Gastroesophageal sphincter (tissue), 4 donors: ENCODE measurements around the gene RHCE. TPM values are rescaled to one million over a fixed set of nuclear protein-coding genes. Genes with fewer than 3 reads are reported as not detected.
"Not testable (repeated sequence)": the region's sequence is repeated elsewhere in the genome, so short reads cannot be mapped to it uniquely, and the experiment has no call there.

Experiments
- ATAC-seq: fragments of 150-250 bp; one replicate; pipeline ENCODE4 v1.9.1; 2016; ENCODE audit warnings: mild to moderate bottlenecking, moderate library complexity
- H3K27ac ChIP-seq, 4 donors: fragments of 200-600 bp; sonication (generic) in 3 of 4; 1 replicate in 3 of 4; 2 replicates in 1 of 4; pipeline ENCODE4 v1.5.1; 2016 to 2019
- H3K27me3 ChIP-seq: fragments of 200-600 bp; sonication (generic); one replicate; pipeline ENCODE4 v1.5.1; 2019
- H3K36me3 ChIP-seq, 2 donors: fragments of 200-600 bp; sonication (generic); one replicate each; pipeline ENCODE4 v1.5.1; 2019; ENCODE audit warnings: control low read depth in 1 of 2
- H3K4me1 ChIP-seq, 3 donors: fragments of 200-600 bp; sonication (generic); 1 replicate in 2 of 3; 2 replicates in 1 of 3; pipeline ENCODE4 v1.5.1; 2016 to 2019; ENCODE audit warnings: control low read depth in 2 of 3
- H3K4me3 ChIP-seq, 2 donors: fragments of 200-600 bp; sonication (generic); one replicate each; pipeline ENCODE4 v1.5.1; 2019; ENCODE audit warnings: mild to moderate bottlenecking in 1 of 2, moderate library complexity in 1 of 2
- H3K9me3 ChIP-seq, 3 donors: fragments of 200-600 bp; sonication (generic); one replicate each; pipeline ENCODE4 v1.5.1; 2017 to 2019; ENCODE audit warnings: control low read depth in 2 of 3
- CTCF ChIP-seq, 4 experiments: fragments of 200-600 bp in 2 of 4; fragments of 450-650 bp in 2 of 4; sonication (generic) in 1 of 4; IDR thresholded peaks; one replicate each; pipeline ENCODE4 v1.5.1; 2017 to 2019; ENCODE audit warnings: antibody characterized with exemption in 4 of 4, mild to moderate bottlenecking in 2 of 4, moderate library complexity in 2 of 4
- EP300 ChIP-seq: sonication (generic); formaldehyde crosslinking; IDR thresholded peaks from one replicate; pipeline ENCODE4 v1.6.1; 2017; ENCODE audit warnings: antibody characterized with exemption, mild to moderate bottlenecking
- POLR2A ChIP-seq, 2 donors: fragments of 450-650 bp; IDR thresholded peaks; one replicate each; pipeline ENCODE4 v1.6.1; 2017; ENCODE audit warnings: antibody characterized with exemption in 2 of 2, mild to moderate bottlenecking in 2 of 2, moderate library complexity in 1 of 2
- POLR2AphosphoS5 ChIP-seq: sonication (generic); formaldehyde crosslinking; IDR thresholded peaks from one replicate; pipeline ENCODE4 v1.6.1; 2017; ENCODE audit warnings: antibody characterized with exemption
- WGBS, 2 donors: methylation state at CpG; one replicate each; pipeline ENCODE4 v1.1.5; 2018; ENCODE audit warnings: low coverage in 1 of 2; 5-methylcytosine and 5-hydroxymethylcytosine counted together
- total RNA-seq, 4 donors: library from RNA; depleted of rRNA; stranded (reverse); fragments of >200 nt; gene quantifications; one replicate each; pipeline ENCODE4 v1.1.0, GENCODE V29; 2016

Gene RHCE
- total RNA-seq, 4 donors from 2014 or later, result not detected

- no peak for ATAC-seq
- Histone ChIP-seq H3K27ac (no peak overlapping the region), H3K27me3 (no peaks in the 10 kb centered on the region), H3K36me3 (peaks cover 0 to 69% of the 10 kb centered on the region in 2 donors), H3K4me3 (no peak overlapping the region), H3K4me1 (no peaks in the 10 kb centered on the region), H3K9me3 (no peaks in the 10 kb centered on the region)
- TF ChIP-seq POLR2AphosphoS5 (no peak), CTCF (IDR thresholded peaks at IDR 0.05) (no peak), POLR2A (IDR thresholded peaks at IDR 0.05) (no peak), EP300 (no peak)
- WGBS, 2 donors, result 73 to 93% methylated on average over 1 to 3 of the region's 3 CpGs
Measured at GRCh38 chr1:25451908-25452307, 31.3 kb upstream of the RHCE start.

- H3K9me3 ChIP-seq, result no peaks in the 10 kb centered on the region
- H3K27ac ChIP-seq, result no peak overlapping the region
- TF ChIP-seq CTCF (IDR thresholded peaks at IDR 0.05) (no peak), EP300 (no peak), POLR2A (IDR thresholded peaks at IDR 0.05) (no peak), POLR2AphosphoS5 (no peak)
- peaks cover 0 to 4% (median 3%) of the 10 kb centered on the region in 3 donors for H3K4me1 ChIP-seq
- ATAC-seq, result no peak
- no peak overlapping the region for H3K4me3 ChIP-seq
- 94 to 96% methylated on average over 2 of the region's 2 CpGs for WGBS, 2 donors
- peaks cover 0 to 60% of the 10 kb centered on the region in 2 donors for H3K36me3 ChIP-seq
- H3K27me3 ChIP-seq, result no peaks in the 10 kb centered on the region
Measured at GRCh38 chr1:25450891-25451290, 30.3 kb upstream of the RHCE start.

GRCh38 chr1:25447547-25447946 is 26.9 kb upstream of the RHCE start:
- no peaks in the 10 kb centered on the region for H3K9me3 ChIP-seq
- H3K27me3 ChIP-seq, result no peaks in the 10 kb centered on the region
- H3K4me3 ChIP-seq, result no peak overlapping the region
- H3K4me1 ChIP-seq, result peaks cover 0 to 25% (median 3%) of the 10 kb centered on the region in 3 donors
- ATAC-seq, result no peak
- no peak overlapping the region for H3K27ac ChIP-seq
- TF ChIP-seq EP300, result no peak
- TF ChIP-seq CTCF (IDR thresholded peaks at IDR 0.05), result no peak
- TF ChIP-seq POLR2AphosphoS5, result no peak
- no peak for TF ChIP-seq POLR2A (IDR thresholded peaks at IDR 0.05)
- peaks cover 0 to 36% of the 10 kb centered on the region in 2 donors for H3K36me3 ChIP-seq

GRCh38 chr1:25445993-25446538 is 25.4 kb upstream of the RHCE start:
- ATAC-seq, result no peak
- no peak overlapping the region for H3K4me3 ChIP-seq
- H3K27me3 ChIP-seq, result no peaks in the 10 kb centered on the region
- no peaks in the 10 kb centered on the region for H3K9me3 ChIP-seq
- WGBS, 2 donors, result 73 to 79% methylated on average over 2 of the region's 2 CpGs
- H3K27ac ChIP-seq, result no peak overlapping the region
- no peak for TF ChIP-seq EP300
- TF ChIP-seq POLR2AphosphoS5, result no peak
- TF ChIP-seq CTCF (IDR thresholded peaks at IDR 0.05), result no peak
- TF ChIP-seq POLR2A (IDR thresholded peaks at IDR 0.05), result no peak
- peaks cover 0 to 38% (median 3%) of the 10 kb centered on the region in 3 donors for H3K4me1 ChIP-seq
- H3K36me3 ChIP-seq, result peaks cover 0 to 36% of the 10 kb centered on the region in 2 donors

GRCh38 chr1:25444604-25445003 is 24.0 kb upstream of the RHCE start:
- H3K27ac ChIP-seq, H3K4me3 ChIP-seq, H3K27me3 ChIP-seq, ATAC-seq, H3K9me3 ChIP-seq: not testable (repeated sequence)
- WGBS, 2 donors, result 92 to 100% methylated on average over 3 of the region's 5 CpGs
- peaks cover 0 to 27% of the 10 kb centered on the region in 2 donors for H3K36me3 ChIP-seq
- H3K4me1 ChIP-seq, result peaks cover 0 to 42% (median 3%) of the 10 kb centered on the region in 3 donors
